H1 (cell line): ENCODE measurements around the gene CLPTM1L. TPM values are rescaled to one million over a fixed set of nuclear protein-coding genes. Genes with fewer than 3 reads are reported as not detected.

Experiments used
- CTCF ChIA-PET: fragments of 300-600 bp; sonication (Branson Sonifier 250); formaldehyde crosslinking; loops from one replicate; lab custom pipeline; 2021; ENCODE audit not compliant: partially characterized antibody; lab: Charles Lee
- POLR2A ChIA-PET: fragments of 300-600 bp; sonication (Branson Sonifier 250); formaldehyde crosslinking; loops from one replicate; lab custom pipeline; 2021; ENCODE audit warnings: inconsistent platforms; ENCODE audit not compliant: partially characterized antibody; lab: Charles Lee
- DNase-seq, 2 experiments: peaks; one replicate each; pipeline versions ENCODE4 v3.0.0 to v3.0.0-alpha.2; 2010 to 2022; ENCODE audit warnings: low spot score in 2 of 2, low read depth in 1 of 2, mixed read lengths in 1 of 2
- FAIRE-seq: peaks from 2 replicates; lab custom pipeline; 2011; peaks lifted over from hg19 to GRCh38; lab: Jason Lieb, UNC
- H2AFZ ChIP-seq: 2 replicates; pipeline ENCODE4 v1.8.1; 2012; ENCODE audit warnings: low read length, inconsistent platforms
- H2AK5ac ChIP-seq: 2 replicates; pipeline ENCODE4 v1.6.1; 2013; ENCODE audit warnings: low read depth, low read length
- H2BK120ac ChIP-seq: replicated peaks from 2 replicates; pipeline ENCODE3; 2013; ENCODE audit warnings: low read depth, low read length, inconsistent platforms
- H2BK12ac ChIP-seq: 2 replicates; pipeline ENCODE4 v1.6.1; 2013; ENCODE audit warnings: low read depth, low read length
- H2BK15ac ChIP-seq: 2 replicates; pipeline ENCODE4 v1.6.1; 2013; ENCODE audit warnings: low read length
- H2BK20ac ChIP-seq: 2 replicates; pipeline ENCODE4 v1.6.1; 2013; ENCODE audit warnings: low read length
- H2BK5ac ChIP-seq: 2 replicates; pipeline ENCODE4 v1.6.1; 2013; ENCODE audit warnings: low read depth, low read length
- H3K14ac ChIP-seq: 2 replicates; pipeline ENCODE4 v1.6.1; 2013; ENCODE audit warnings: inconsistent platforms; ENCODE audit not compliant: insufficient read length
- H3K18ac ChIP-seq: 2 replicates; pipeline ENCODE4 v1.6.1; 2013; ENCODE audit warnings: low read length; ENCODE audit errors: extremely low read depth
- H3K23ac ChIP-seq: 2 replicates; pipeline ENCODE4 v1.6.1; 2013; ENCODE audit warnings: inconsistent platforms; ENCODE audit not compliant: insufficient read length
- H3K23me2 ChIP-seq: 2 replicates; pipeline ENCODE4 v1.6.1; 2013; ENCODE audit warnings: low read depth, low read length
- H3K27ac ChIP-seq: 2 replicates; pipeline ENCODE4 v1.6.1; 2011; ENCODE audit warnings: low read depth, low read length, inconsistent platforms
- H3K27me3 ChIP-seq, 4 experiments: replicated peaks in 1 of 4; 1 replicate in 1 of 4; 2 replicates in 3 of 4; pipeline versions ENCODE4 v1.6.1 to v1.8.1; 2011 to 2013; ENCODE audit warnings: low read length in 3 of 4, mild to moderate bottlenecking in 3 of 4, inconsistent platforms in 2 of 4, mixed read lengths in 2 of 4, moderate library complexity in 1 of 4; ENCODE audit not compliant: control insufficient read depth in 3 of 4, insufficient read depth in 3 of 4; ENCODE audit errors: extremely low read depth in 1 of 4
- H3K36me3 ChIP-seq, 4 experiments: 2 replicates each; pipeline versions ENCODE4 v1.6.1 to v1.8.1; 2011 to 2013; ENCODE audit warnings: mild to moderate bottlenecking in 4 of 4, low read length in 3 of 4, moderate library complexity in 2 of 4, control low read depth in 1 of 4, inconsistent platforms in 1 of 4; ENCODE audit not compliant: insufficient read depth in 4 of 4, control insufficient read depth in 2 of 4
- H3K4ac ChIP-seq: replicated peaks from 2 replicates; pipeline ENCODE3; 2013; ENCODE audit warnings: low read length, low read depth, mixed read lengths, inconsistent platforms; ENCODE audit not compliant: insufficient read length
- H3K4me1 ChIP-seq, 4 experiments: replicated peaks in 1 of 4; 1 replicate in 1 of 4; 2 replicates in 3 of 4; pipeline versions ENCODE4 v1.6.1 to v1.8.1; 2011 to 2013; ENCODE audit warnings: low read length in 3 of 4, inconsistent platforms in 2 of 4, mixed read lengths in 1 of 4; ENCODE audit not compliant: insufficient read depth in 4 of 4, control insufficient read depth in 3 of 4
- H3K4me2 ChIP-seq, 2 experiments: 2 replicates each; pipeline versions ENCODE4 v1.6.1 to v1.8.1; 2011 to 2013; ENCODE audit warnings: low read depth in 2 of 2, low read length in 2 of 2, control low read depth in 1 of 2, inconsistent platforms in 1 of 2, mild to moderate bottlenecking in 1 of 2; ENCODE audit not compliant: insufficient read depth in 1 of 2
- H3K4me3 ChIP-seq, 4 experiments: fragments of 200-600, 300-600 bp in 1 of 4; sonication (generic), shearing (Covaris generic), sonication (Bioruptor Twin) in 1 of 4; 2 replicates each; pipeline versions ENCODE4 v1.5.1 to v1.8.1; 2011 to 2016; ENCODE audit warnings: low read length in 4 of 4, low read depth in 3 of 4, control low read depth in 2 of 4, inconsistent platforms in 2 of 4, mild to moderate bottlenecking in 2 of 4, mixed read lengths in 1 of 4, moderate library complexity in 1 of 4; ENCODE audit not compliant: insufficient read depth in 2 of 4; ENCODE audit errors: extremely low read depth in 1 of 4
- H3K56ac ChIP-seq: replicated peaks from 2 replicates; pipeline ENCODE3; 2013; ENCODE audit warnings: low read depth, mild to moderate bottlenecking, mixed read lengths, low read length, inconsistent platforms; ENCODE audit not compliant: insufficient read length
- H3K79me1 ChIP-seq: 2 replicates; pipeline ENCODE4 v1.6.1; 2013; ENCODE audit warnings: low read depth, low read length, control low read depth
- H3K79me2 ChIP-seq, 2 experiments: 2 replicates each; pipeline versions ENCODE4 v1.6.1 to v1.8.1; 2012 to 2013; ENCODE audit warnings: low read length in 2 of 2, mild to moderate bottlenecking in 2 of 2, inconsistent platforms in 1 of 2; ENCODE audit not compliant: insufficient read depth in 2 of 2, control insufficient read depth in 1 of 2
- H3K9ac ChIP-seq, 4 experiments: replicated peaks in 1 of 4; 1 replicate in 1 of 4; 2 replicates in 3 of 4; pipeline versions ENCODE4 v1.6.1 to v1.8.1; 2011 to 2013; ENCODE audit warnings: low read depth in 3 of 4, low read length in 3 of 4, control low read depth in 2 of 4, mild to moderate bottlenecking in 2 of 4, moderate library complexity in 2 of 4, inconsistent platforms in 1 of 4; ENCODE audit errors: extremely low read depth in 1 of 4
- H3K9me3 ChIP-seq, 2 experiments: 2 replicates each; pipeline versions ENCODE4 v1.6.1 to v1.8.1; 2012 to 2013; ENCODE audit warnings: mild to moderate bottlenecking in 2 of 2, moderate library complexity in 2 of 2, control low read depth in 1 of 2, inconsistent platforms in 1 of 2, low read depth in 1 of 2, low read length in 1 of 2, mixed read lengths in 1 of 2; ENCODE audit not compliant: insufficient read depth in 2 of 2
- H4K20me1 ChIP-seq, 2 experiments: replicated peaks in 1 of 2; 2 replicates each; pipeline versions ENCODE3 to v1.8.1; 2011 to 2013; ENCODE audit warnings: inconsistent platforms in 2 of 2, low read length in 2 of 2, mild to moderate bottlenecking in 1 of 2; ENCODE audit not compliant: insufficient read depth in 2 of 2, control insufficient read depth in 1 of 2
- H4K5ac ChIP-seq: 2 replicates; pipeline ENCODE4 v1.6.1; 2013; ENCODE audit warnings: low read length, low read depth, mixed read lengths, inconsistent platforms; ENCODE audit not compliant: insufficient read length
- H4K8ac ChIP-seq: 2 replicates; pipeline ENCODE4 v1.8.0; 2013; ENCODE audit warnings: mild to moderate bottlenecking, moderate library complexity, low read length, inconsistent platforms; ENCODE audit not compliant: insufficient read depth; ENCODE audit errors: extremely low read depth
- H4K91ac ChIP-seq: replicated peaks from 2 replicates; pipeline ENCODE3; 2013; ENCODE audit warnings: low read length, mixed read lengths, inconsistent platforms; ENCODE audit not compliant: insufficient read length
- GABPA ChIP-seq: IDR thresholded peaks from 2 replicates; pipeline ENCODE4 v1.6.1; 2011; ENCODE audit warnings: mild to moderate bottlenecking, low read length, moderate library complexity, borderline replicate concordance; ENCODE audit not compliant: insufficient read depth
- HDAC2 ChIP-seq, 2 experiments: fragments of 300-600 bp in 1 of 2; sonication (generic) in 1 of 2; IDR thresholded peaks; 2 replicates each; pipeline ENCODE4 v1.6.1; 2011 to 2012; ENCODE audit warnings: low read depth in 2 of 2, low read length in 2 of 2, mild to moderate bottlenecking in 2 of 2, moderate library complexity in 2 of 2, borderline replicate concordance in 1 of 2, inconsistent platforms in 1 of 2
- HDAC6 ChIP-seq: IDR thresholded peaks from one replicate; pipeline ENCODE4 v1.7.1; 2012; ENCODE audit warnings: low read depth, mild to moderate bottlenecking, inconsistent platforms, low read length, moderate library complexity
- JUN ChIP-seq: IDR thresholded peaks from 2 replicates; pipeline ENCODE4 v1.6.1; 2011; ENCODE audit warnings: low read depth, mild to moderate bottlenecking, improper control_type of control experiment, low read length
- RAD21 ChIP-seq, 2 experiments: IDR thresholded peaks in 1 of 2; conservative IDR thresholded peaks in 1 of 2; 2 replicates each; pipeline ENCODE4 v1.6.1; 2011; ENCODE audit warnings: low read depth in 2 of 2, low read length in 2 of 2, improper control_type of control experiment in 1 of 2, inconsistent platforms in 1 of 2, mild to moderate bottlenecking in 1 of 2, moderate library complexity in 1 of 2
- SIX5 ChIP-seq: IDR thresholded peaks from 2 replicates; pipeline ENCODE4 v1.6.1; 2011; ENCODE audit warnings: mild to moderate bottlenecking, low read depth, low read length
- TAF1 ChIP-seq: IDR thresholded peaks from 2 replicates; pipeline ENCODE4 v1.6.1; 2011; ENCODE audit warnings: mild to moderate bottlenecking, low read depth, low read length
- TCF12 ChIP-seq: IDR thresholded peaks from 2 replicates; pipeline ENCODE4 v1.6.1; 2011; ENCODE audit warnings: low read depth, mild to moderate bottlenecking, low read length
- ZNF274 ChIP-seq: IDR thresholded peaks from 2 replicates; pipeline ENCODE4 v1.7.0; 2012; ENCODE audit warnings: low read length, borderline replicate concordance; ENCODE audit errors: extremely low read depth
- WGBS, 2 experiments: shearing (Covaris generic) in 1 of 2; methylation state at CpG; one replicate each; pipeline versions ENCODE4 v1.1.6 to v1.1.7; 2013 to 2015; ENCODE audit warnings: low lambda C conversion rate in 2 of 2, mixed read lengths in 2 of 2, inconsistent platforms in 1 of 2, low coverage in 1 of 2, missing lambda C conversion rate in 1 of 2; ENCODE audit not compliant: insufficient replicate concordance in 2 of 2, insufficient coverage in 1 of 2, insufficient read length in 1 of 2; ENCODE audit errors: extremely low coverage in 1 of 2, missing lambda C conversion rate in 1 of 2; 5-methylcytosine and 5-hydroxymethylcytosine counted together
- polyA plus RNA-seq, 7 experiments: library from polyadenylated mRNA; depleted of rRNA in 3 of 7; stranded (reverse) in 5 of 7; unstranded in 2 of 7; fragments of >200 nt in 5 of 7; fragments of 200-250 nt in 2 of 7; gene quantifications; 1 replicate in 5 of 7; 2 replicates in 1 of 7; 4 replicates in 1 of 7; pipeline versions ENCODE4 v1.2.1 to v1.2.3, GENCODE V29; 2011 to 2013; ENCODE audit warnings: missing spikeins in 2 of 7, mixed read lengths in 2 of 7
- total RNA-seq: library from RNA; stranded (reverse); fragmentation: NEBNext Ultra II Directional; extraction: Animal tissue kit (Norgen Biotek cat#: 25700); gene quantifications from 2 replicates; pipeline ENCODE4 v1.2.1, GENCODE V29; 2021
- TF ChIP-seq, protein P1 (sequence below): IDR thresholded peaks from 2 replicates; pipeline ENCODE4 v1.6.1; 2012; ENCODE audit warnings: inconsistent platforms

Gene CLPTM1L
- total and polyA plus RNA-seq, 2 of the 8 experiments (the other 6 are each of a cell fraction or from before 2014, with no cell fraction given), result 102 to 119 TPM

DNA sequence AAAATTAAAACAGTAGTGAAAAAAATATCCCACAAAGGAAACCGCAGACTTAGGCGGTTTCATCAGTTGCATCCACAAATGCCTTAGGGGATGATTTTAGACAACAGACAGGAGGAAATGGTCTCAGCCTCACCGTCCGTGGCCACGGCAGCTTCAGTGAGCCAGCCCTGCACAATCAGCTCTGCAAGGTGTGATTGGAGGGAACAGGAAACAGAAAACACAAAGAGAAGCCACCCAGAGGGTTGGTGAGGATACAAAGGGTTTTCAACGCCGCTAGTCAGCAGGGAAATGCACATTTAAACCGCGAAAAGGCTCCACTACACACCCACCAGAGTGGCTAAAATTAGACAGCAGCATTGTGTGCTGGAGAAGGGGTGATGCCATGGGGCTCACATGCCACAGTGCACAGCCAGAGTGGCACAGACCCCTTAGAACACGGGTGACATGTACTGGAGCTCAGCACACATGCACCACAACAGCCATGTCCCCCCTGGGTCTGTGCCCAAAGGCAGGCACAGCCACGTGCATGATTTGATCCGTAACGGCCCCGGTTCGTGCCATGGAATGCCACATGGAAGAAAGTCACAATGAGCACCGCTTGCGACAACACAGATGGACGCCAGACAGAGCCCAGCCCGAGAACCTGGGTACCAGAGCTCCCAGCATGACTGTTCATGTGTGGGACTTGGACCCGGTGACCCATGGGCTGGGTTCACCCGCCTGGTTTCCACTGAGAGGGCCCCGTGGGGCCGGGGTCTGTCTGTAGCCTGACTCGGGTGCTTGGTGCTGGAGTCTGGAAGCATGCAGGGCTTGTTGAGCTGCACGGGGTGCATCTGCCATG, 31.7 kb downstream of the CLPTM1L start:
- DNase-seq, result no peak
- no peak for TF ChIP-seq TCF12
- no peak for TF ChIP-seq SIX5
- TF ChIP-seq GABPA, result no peak
- no peak for TF ChIP-seq RAD21 (IDR thresholded peaks at IDR 0.05 in 1 of 2, conservative IDR thresholded peaks at IDR 0.05 in 1 of 2; ENCODE audit: low read depth in 2 of 2, low read length in 2 of 2)
- no peak for TF ChIP-seq JUN
- TF ChIP-seq HDAC6, result no peak
- TF ChIP-seq, protein P1, sequence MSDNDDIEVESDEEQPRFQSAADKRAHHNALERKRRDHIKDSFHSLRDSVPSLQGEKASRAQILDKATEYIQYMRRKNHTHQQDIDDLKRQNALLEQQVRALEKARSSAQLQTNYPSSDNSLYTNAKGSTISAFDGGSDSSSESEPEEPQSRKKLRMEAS, result no peak
- no peak for TF ChIP-seq TAF1
- TF ChIP-seq HDAC2 (IDR thresholded peaks at IDR 0.05; ENCODE audit: borderline replicate concordance in 1 of 2, low read depth in 2 of 2, low read length in 2 of 2), result no peak
- no peak for TF ChIP-seq ZNF274

More for the DNA sequence above, 31.7 kb downstream of the CLPTM1L start:
- H3K14ac ChIP-seq, result no peak overlapping the region
- CTCF ChIA-PET, result interaction anchor here (1.6 kb wide), 1 partner anchor 13 kb away, joined by 5 read pairs; no protein-coding TSS in a partner anchor
- H2BK5ac ChIP-seq, result peak overlapping the region; percentile 75; the same call in 1 of the 2 replicates
- peak overlapping the region; percentile 12 for H3K4ac ChIP-seq
- H2BK12ac ChIP-seq, result no peak overlapping the region
- 87% methylated on average over 25 of the region's 25 CpGs; no CpG with 5 or more reads in 1 of the 2 experiments for WGBS, 2 experiments
- peaks cover 0 to 9% of the 10 kb centered on the region in 2 experiments; a peak in 1 of 4 replicates for H3K9me3 ChIP-seq
- H2BK15ac ChIP-seq, result 0 out of 2 replicates have a peak overlapping the region, but pooled peaks have one; percentile 61
- peaks cover 11 to 17% (median 14%) of the 10 kb centered on the region in 4 experiments for H3K4me1 ChIP-seq
- H4K20me1 ChIP-seq, result no peaks in the 10 kb centered on the region
- no peak overlapping the region for H4K5ac ChIP-seq
- H2AK5ac ChIP-seq, result no peak overlapping the region
- no peak overlapping the region for H3K56ac ChIP-seq
- H3K4me3 ChIP-seq, result no peak overlapping the region
- no peaks in the 10 kb centered on the region; the same call in 1 of the 2 replicates for H3K23me2 ChIP-seq
- no peaks in the 10 kb centered on the region for H3K79me1 ChIP-seq
- no peak overlapping the region; the same call in 1 of the 2 replicates for H3K18ac ChIP-seq
- no peak overlapping the region for H2AFZ ChIP-seq
- no peak overlapping the region for H3K9ac ChIP-seq
- no peak for FAIRE-seq
- no peak overlapping the region for H3K4me2 ChIP-seq
- H2BK120ac ChIP-seq, result no peak overlapping the region
- peak overlapping the region; percentile 71 for H4K91ac ChIP-seq
- H3K23ac ChIP-seq, result no peak overlapping the region
- no peaks in the 10 kb centered on the region for H3K27me3 ChIP-seq
- H4K8ac ChIP-seq, result peak overlapping the region; percentile 68; the same call in 1 of the 2 replicates
- H3K79me2 ChIP-seq, result no peaks in the 10 kb centered on the region
- peak overlapping the region; percentile 55; the same call in 1 of the 2 replicates for H2BK20ac ChIP-seq
- no peak overlapping the region for H3K27ac ChIP-seq
- H3K36me3 ChIP-seq, result peaks cover 0 to 5% (median 1%) of the 10 kb centered on the region in 4 experiments; a peak in 3 of 8 replicates
- POLR2A ChIA-PET, result interaction anchor here (0.8 to 1.0 kb wide), 2 partner anchors 24 to 31 kb away, joined by 3 read pairs; no protein-coding TSS in a partner anchor
